SU-DHL-6 (cell line): ENCODE results near the gene LEP.

Experiments
- H2AFZ ChIP-seq: fragments of 200-600 bp; sonication (generic); 2 replicates; pipeline ENCODE4 v1.6.1; 2014; ENCODE audit warnings: low read depth, mild to moderate bottlenecking, moderate library complexity, mixed read lengths, antibody characterized with exemption, low read length; ENCODE audit not compliant: severe bottlenecking
- H3F3A ChIP-seq: fragments of 200-600 bp; shearing (Covaris generic); 2 replicates; pipeline ENCODE4 v1.6.0; 2016; ENCODE audit warnings: antibody characterized with exemption, mild to moderate bottlenecking; ENCODE audit not compliant: insufficient read depth
- H3K27ac ChIP-seq: fragments of 200-600 bp; sonication (generic); 2 replicates; pipeline ENCODE4 v1.5.1; 2016; ENCODE audit warnings: low read depth, mild to moderate bottlenecking, low read length, moderate library complexity, mixed read lengths
- H3K27me3 ChIP-seq: fragments of 200-600 bp; sonication (generic), shearing (Covaris generic); 2 replicates; pipeline ENCODE4 v1.6.0; 2014; ENCODE audit warnings: mild to moderate bottlenecking, low read length
- H3K36me3 ChIP-seq: fragments of 200-600 bp; sonication (generic); 2 replicates; pipeline ENCODE4 v1.6.1; 2014; ENCODE audit warnings: mild to moderate bottlenecking, low read length, mixed read lengths
- H3K4me2 ChIP-seq: fragments of 300-600, 200-600 bp; shearing (Covaris generic), sonication (generic); 2 replicates; pipeline ENCODE4 v1.6.0; 2014; ENCODE audit warnings: low read length, low read depth, mild to moderate bottlenecking; ENCODE audit not compliant: poor library complexity, severe bottlenecking
- H3K4me3 ChIP-seq: fragments of 200-600 bp; sonication (generic); 2 replicates; pipeline ENCODE4 v1.5.1; 2014; ENCODE audit warnings: antibody characterized with exemption, low read length, mild to moderate bottlenecking, mixed read lengths; ENCODE audit not compliant: insufficient read depth, poor library complexity, severe bottlenecking
- H3K79me2 ChIP-seq: fragments of 200-600 bp; sonication (generic); 2 replicates; pipeline ENCODE4 v1.6.1; 2014; ENCODE audit warnings: mild to moderate bottlenecking, low read length, moderate library complexity; ENCODE audit not compliant: insufficient read depth
- H3K9ac ChIP-seq: fragments of 200-600 bp; sonication (generic); 2 replicates; pipeline ENCODE4 v1.7.0; 2014; ENCODE audit warnings: mild to moderate bottlenecking, low read length
- H3K9me2 ChIP-seq: fragments of 200-600 bp; sonication (generic); replicated peaks from 2 replicates; pipeline ENCODE4 v1.6.1; 2014; ENCODE audit warnings: low read length; ENCODE audit not compliant: insufficient read depth
- H3K9me3 ChIP-seq: fragments of 200-600 bp; sonication (generic); 2 replicates; pipeline ENCODE4 v1.6.1; 2014; ENCODE audit warnings: low read length, mixed read lengths; ENCODE audit not compliant: insufficient read depth
- H4K20me1 ChIP-seq: fragments of 200-600 bp; sonication (generic); 2 replicates; pipeline ENCODE4 v1.6.1; 2014; ENCODE audit warnings: low read depth, mild to moderate bottlenecking, antibody characterized with exemption, low read length, moderate library complexity, mixed read lengths
- EZH2phosphoT487 ChIP-seq: fragments of 200-600 bp; sonication (generic), shearing (Covaris generic); conservative IDR thresholded peaks from 2 replicates; pipeline ENCODE4 v1.6.1; 2018; ENCODE audit warnings: mild to moderate bottlenecking, antibody characterized with exemption, low read length, moderate library complexity, mixed read lengths
- TF ChIP-seq, protein P1 (sequence below): fragments of 200-600 bp; sonication (generic); IDR thresholded peaks from one replicate; pipeline ENCODE4 v1.5.1; 2017; ENCODE audit warnings: antibody characterized with exemption, mild to moderate bottlenecking, low read length, moderate library complexity; ENCODE audit not compliant: insufficient read depth, poor library complexity, severe bottlenecking

The LEP gene

DNA sequence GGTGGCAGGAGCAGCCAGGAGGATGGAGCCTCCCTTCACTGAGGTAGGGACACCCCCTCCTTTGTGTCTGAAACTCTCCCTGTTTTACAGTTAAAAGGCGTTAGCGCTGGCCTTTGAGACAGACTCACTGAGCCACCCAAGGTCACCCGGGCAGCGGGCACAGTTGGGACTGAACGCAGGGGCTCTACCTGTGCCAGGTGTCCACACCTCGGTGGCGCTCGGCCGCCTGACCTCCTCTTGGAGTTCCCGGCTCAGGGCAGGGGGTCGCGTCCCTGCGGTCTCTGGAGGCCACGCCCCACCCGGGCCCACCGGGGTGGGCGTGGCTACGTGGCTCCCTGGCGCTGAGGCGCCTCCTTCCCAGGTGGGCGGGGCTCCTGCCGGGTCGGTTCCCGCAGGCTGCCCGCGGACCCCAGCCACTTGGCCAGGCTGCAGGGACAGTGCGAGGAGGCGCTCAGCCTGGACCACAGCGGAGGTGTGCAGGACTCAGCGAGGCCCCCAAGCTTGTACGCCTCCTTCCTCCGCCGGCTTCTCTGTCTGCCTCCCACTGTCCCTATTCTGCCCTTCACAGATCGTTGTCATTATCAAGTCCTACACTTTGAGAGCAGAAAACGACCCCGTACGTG lies 39.9 kb upstream of the LEP start:
- H3K27ac ChIP-seq: no peak overlapping the region
- no peaks in the 10 kb centered on the region; the same call in 1 of the 2 replicates for H3K9me3 ChIP-seq
- H3K9ac ChIP-seq: no peak overlapping the region
- no peaks in the 10 kb centered on the region for H3K27me3 ChIP-seq
- no peak overlapping the region for H3K4me3 ChIP-seq
- H3K9me2 ChIP-seq: no peaks in the 10 kb centered on the region
- no peaks in the 10 kb centered on the region for H4K20me1 ChIP-seq
- no peak overlapping the region for H3K4me2 ChIP-seq
- no peak for TF ChIP-seq EZH2phosphoT487
- TF ChIP-seq, protein P1, sequence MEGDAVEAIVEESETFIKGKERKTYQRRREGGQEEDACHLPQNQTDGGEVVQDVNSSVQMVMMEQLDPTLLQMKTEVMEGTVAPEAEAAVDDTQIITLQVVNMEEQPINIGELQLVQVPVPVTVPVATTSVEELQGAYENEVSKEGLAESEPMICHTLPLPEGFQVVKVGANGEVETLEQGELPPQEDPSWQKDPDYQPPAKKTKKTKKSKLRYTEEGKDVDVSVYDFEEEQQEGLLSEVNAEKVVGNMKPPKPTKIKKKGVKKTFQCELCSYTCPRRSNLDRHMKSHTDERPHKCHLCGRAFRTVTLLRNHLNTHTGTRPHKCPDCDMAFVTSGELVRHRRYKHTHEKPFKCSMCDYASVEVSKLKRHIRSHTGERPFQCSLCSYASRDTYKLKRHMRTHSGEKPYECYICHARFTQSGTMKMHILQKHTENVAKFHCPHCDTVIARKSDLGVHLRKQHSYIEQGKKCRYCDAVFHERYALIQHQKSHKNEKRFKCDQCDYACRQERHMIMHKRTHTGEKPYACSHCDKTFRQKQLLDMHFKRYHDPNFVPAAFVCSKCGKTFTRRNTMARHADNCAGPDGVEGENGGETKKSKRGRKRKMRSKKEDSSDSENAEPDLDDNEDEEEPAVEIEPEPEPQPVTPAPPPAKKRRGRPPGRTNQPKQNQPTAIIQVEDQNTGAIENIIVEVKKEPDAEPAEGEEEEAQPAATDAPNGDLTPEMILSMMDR: no peak
- no peaks in the 10 kb centered on the region for H3F3A ChIP-seq
- no peak overlapping the region for H2AFZ ChIP-seq
- H3K79me2 ChIP-seq: no peaks in the 10 kb centered on the region
- no peaks in the 10 kb centered on the region for H3K36me3 ChIP-seq

DNA sequence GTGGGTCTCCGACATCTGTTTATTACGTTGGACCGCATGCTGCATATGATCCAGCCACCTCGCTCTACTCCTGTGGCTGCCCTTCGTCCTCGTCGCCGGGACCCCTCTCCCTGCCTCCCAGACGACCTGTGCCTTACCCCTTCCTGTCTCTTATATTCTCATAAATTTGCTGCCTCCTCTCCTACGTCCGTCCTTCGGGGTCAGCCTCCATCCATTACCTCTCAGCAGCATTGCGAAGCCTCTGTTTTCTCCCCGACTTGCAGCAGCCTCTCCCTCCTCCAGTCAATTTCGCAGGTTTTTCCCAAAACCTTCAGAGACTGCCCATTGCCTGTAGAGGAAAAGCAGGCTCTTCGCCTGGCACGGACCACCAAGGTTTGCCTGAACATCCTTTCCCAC lies 39.4 kb upstream of the LEP start:
- H3K9ac ChIP-seq: no peak overlapping the region
- no peaks in the 10 kb centered on the region for H3K36me3 ChIP-seq
- H3K79me2 ChIP-seq: no peaks in the 10 kb centered on the region
- no peak overlapping the region for H3K27ac ChIP-seq
- TF ChIP-seq, protein P1: no peak
- TF ChIP-seq EZH2phosphoT487: no peak
- H4K20me1 ChIP-seq: no peaks in the 10 kb centered on the region
- H3F3A ChIP-seq: no peaks in the 10 kb centered on the region
- H2AFZ ChIP-seq: no peak overlapping the region
- no peak overlapping the region for H3K4me3 ChIP-seq
- no peaks in the 10 kb centered on the region for H3K27me3 ChIP-seq
- no peaks in the 10 kb centered on the region for H3K9me2 ChIP-seq
- H3K4me2 ChIP-seq: no peak overlapping the region
- H3K9me3 ChIP-seq: no peaks in the 10 kb centered on the region

DNA sequence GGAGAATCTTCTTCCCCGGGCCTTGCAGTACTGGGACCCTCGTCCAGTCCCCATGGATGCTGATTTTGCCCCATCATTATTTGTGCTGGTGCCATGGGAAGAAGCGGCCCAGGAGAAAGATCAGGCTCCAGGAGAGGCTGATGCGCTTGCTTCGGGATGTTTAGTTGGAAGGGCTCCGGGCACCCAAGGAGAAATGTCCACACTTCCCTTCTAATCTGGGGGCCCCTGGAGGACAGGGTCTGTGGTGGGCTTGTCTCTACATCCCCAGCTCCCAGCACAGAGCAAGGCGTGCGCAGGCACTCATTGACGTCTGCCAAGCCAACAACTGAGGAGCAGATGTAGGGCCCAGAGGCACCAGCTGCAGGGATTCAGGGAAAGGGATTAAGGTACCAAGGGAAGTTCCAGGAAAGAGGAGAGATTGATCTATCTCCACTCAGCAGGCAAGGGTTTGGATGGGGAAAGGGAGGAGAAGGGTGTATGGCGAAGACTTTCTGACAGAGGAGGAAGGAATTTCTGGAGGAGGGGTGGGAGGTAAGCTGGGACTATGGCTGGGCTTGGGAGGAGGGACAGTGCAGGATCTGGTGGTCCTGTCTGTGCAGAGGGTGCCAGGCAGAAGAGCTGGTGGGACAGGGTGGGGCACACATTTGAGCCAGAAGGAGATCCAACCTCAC lies 38.7 kb upstream of the LEP start:
- Histone ChIP-seq H3F3A (no peaks in the 10 kb centered on the region), H2AFZ (no peak overlapping the region), H3K4me2 (no peak overlapping the region), H3K27me3 (no peaks in the 10 kb centered on the region), H3K9ac (no peak overlapping the region), H3K79me2 (no peaks in the 10 kb centered on the region), H3K27ac (no peak overlapping the region), H3K9me3 (no peaks in the 10 kb centered on the region), H4K20me1 (no peaks in the 10 kb centered on the region), H3K9me2 (no peaks in the 10 kb centered on the region), H3K36me3 (no peaks in the 10 kb centered on the region), H3K4me3 (no peak overlapping the region)
- TF ChIP-seq, protein P1: no peak
- TF ChIP-seq EZH2phosphoT487: no peak
